GM23338 (cell line): ENCODE measurements around the gene GALNT5. TPM values are rescaled to one million over a fixed set of nuclear protein-coding genes. Genes with fewer than 3 reads are reported as not detected.

Experiments used
- ATAC-seq: fragments of 200-7000 bp; cut with Tn5 transposase; 3 replicates; pipeline ENCODE4 v1.9.1; 2020
- DNase-seq: peaks from one replicate; pipeline ENCODE4 v3.0.0-alpha.2; 2015; ENCODE audit warnings: low spot score
- H2AFZ ChIP-seq: fragments of 200-600 bp; sonication (generic); 2 replicates; pipeline ENCODE4 v1.8.0; 2016; ENCODE audit warnings: antibody characterized with exemption, mild to moderate bottlenecking, moderate library complexity
- H3F3A ChIP-seq: fragments of 200-600 bp; sonication (generic); replicated peaks from 2 replicates; pipeline ENCODE4 v1.8.0; 2017; ENCODE audit warnings: antibody characterized with exemption, mixed run types, low read depth
- H3K27ac ChIP-seq: fragments of 200-600 bp; sonication (generic); 2 replicates; pipeline ENCODE4 v1.6.1; 2016; ENCODE audit warnings: low read depth
- H3K27me3 ChIP-seq: fragments of 200-600 bp; sonication (generic); 2 replicates; pipeline ENCODE4 v1.8.0; 2016; ENCODE audit warnings: mild to moderate bottlenecking, mixed run types, moderate library complexity; ENCODE audit not compliant: insufficient read depth
- H3K36me3 ChIP-seq: fragments of 200-600 bp; sonication (generic); 2 replicates; pipeline ENCODE4 v1.8.0; 2016; ENCODE audit warnings: mild to moderate bottlenecking; ENCODE audit not compliant: insufficient read depth
- H3K4me1 ChIP-seq: fragments of 200-600 bp; sonication (generic); 2 replicates; pipeline ENCODE4 v1.8.0; 2016; ENCODE audit warnings: mild to moderate bottlenecking, moderate library complexity; ENCODE audit not compliant: insufficient read depth
- H3K4me2 ChIP-seq: fragments of 200-600 bp; sonication (generic); 2 replicates; pipeline ENCODE4 v1.7.1; 2017; ENCODE audit warnings: mixed run types
- H3K4me3 ChIP-seq: fragments of 200-600 bp; sonication (generic); 2 replicates; pipeline ENCODE4 v1.6.1; 2016; ENCODE audit warnings: mixed run types
- H3K79me2 ChIP-seq: fragments of 200-600 bp; sonication (generic); replicated peaks from 2 replicates; pipeline ENCODE4 v1.8.0; 2017; ENCODE audit warnings: mild to moderate bottlenecking; ENCODE audit not compliant: insufficient read depth
- H3K9me2 ChIP-seq: fragments of 200-600 bp; sonication (generic); 2 replicates; pipeline ENCODE4 v1.8.0; 2017; ENCODE audit not compliant: insufficient read depth
- H4K20me1 ChIP-seq: fragments of 200-600 bp; sonication (generic); replicated peaks from 2 replicates; pipeline ENCODE4 v1.8.0; 2017; ENCODE audit warnings: mild to moderate bottlenecking; ENCODE audit not compliant: insufficient read depth
- H3K27ac Mint-ChIP-seq: 2 replicates; pipeline ENCODE4 v1.8.0; 2020; ENCODE audit warnings: inconsistent platforms, mild to moderate bottlenecking, moderate library complexity, mixed read lengths
- H3K27me3 Mint-ChIP-seq: 3 replicates; pipeline ENCODE4 v1.8.0; 2022; ENCODE audit warnings: low read depth, mild to moderate bottlenecking, moderate library complexity, mixed read lengths, inconsistent platforms; ENCODE audit not compliant: insufficient read depth, poor library complexity
- H3K36me3 Mint-ChIP-seq: 3 replicates; pipeline ENCODE4 v1.8.0; 2021; ENCODE audit warnings: low read depth, mild to moderate bottlenecking, inconsistent platforms, moderate library complexity, mixed read lengths
- H3K4me1 Mint-ChIP-seq: 3 replicates; pipeline ENCODE4 v1.8.0; 2020; ENCODE audit warnings: mild to moderate bottlenecking, inconsistent platforms, mixed read lengths
- H3K4me3 Mint-ChIP-seq: 3 replicates; pipeline ENCODE4 v1.8.0; 2021; ENCODE audit warnings: moderate library complexity, mild to moderate bottlenecking, inconsistent platforms, mixed read lengths
- H3K9me3 Mint-ChIP-seq: 3 replicates; pipeline ENCODE4 v1.8.0; 2020; ENCODE audit warnings: moderate library complexity, mild to moderate bottlenecking, inconsistent platforms, mixed read lengths
- CTCF ChIP-seq, 2 experiments: fragments of 200-600 bp in 1 of 2; sonication (generic) in 1 of 2; conservative IDR thresholded peaks; 2 replicates each; pipeline versions ENCODE4 v1.5.1 to v1.6.1; 2016 to 2017; ENCODE audit warnings: antibody characterized with exemption in 2 of 2, low read depth in 2 of 2, mild to moderate bottlenecking in 2 of 2, moderate library complexity in 1 of 2
- JUNB ChIP-seq: IDR thresholded peaks from one replicate; pipeline ENCODE4 v1.6.1; 2016; ENCODE audit warnings: antibody characterized with exemption; ENCODE audit not compliant: unreplicated experiment
- ZNF462 ChIP-seq: fragments of 250-450 bp; sonication (Bioruptor Pico); IDR thresholded peaks from 2 replicates; pipeline ENCODE4 v1.5.0; 2020; ENCODE audit warnings: mild to moderate bottlenecking, moderate library complexity
- polyA plus RNA-seq: library from polyadenylated mRNA; unstranded; fragments of >200 nt; fragmentation: Nextera tagmentation; extraction: Ambion mirVana; gene quantifications from 2 replicates; pipeline ENCODE4 v1.2.1, GENCODE V29; 2016
- total RNA-seq: library from RNA; depleted of rRNA; stranded (reverse); fragments of >200 nt; shearing (Covaris generic); gene quantifications from 2 replicates; pipeline ENCODE4 v1.2.3, GENCODE V29; 2014

Gene GALNT5
- total and polyA plus RNA-seq, 2 experiments from 2014 or later: 0.05 to 0.14 TPM

- Mint-ChIP-seq H3K36me3 (no peaks in the 10 kb centered on the region), H3K4me3 (no peak overlapping the region), H3K27me3 (no peaks in the 10 kb centered on the region), H3K4me1 (peaks cover 18% of the 10 kb centered on the region), H3K9me3 (no peaks in the 10 kb centered on the region), H3K27ac (no peak overlapping the region)
- Histone ChIP-seq H3K4me3 (no peak overlapping the region), H3K27ac (no peak overlapping the region), H3F3A (no peaks in the 10 kb centered on the region), H3K79me2 (no peaks in the 10 kb centered on the region), H2AFZ (no peak overlapping the region), H3K9me2 (peaks cover 10% of the 10 kb centered on the region; the same call in 1 of the 2 replicates), H4K20me1 (no peaks in the 10 kb centered on the region), H3K27me3 (no peaks in the 10 kb centered on the region), H3K4me2 (no peak overlapping the region), H3K36me3 (no peaks in the 10 kb centered on the region), H3K4me1 (no peaks in the 10 kb centered on the region; the same call in 1 of the 2 replicates)
- ATAC-seq (no peak), DNase-seq (no peak)
- TF ChIP-seq CTCF (conservative IDR thresholded peaks at IDR 0.05; ENCODE audit: low read depth in 2 of 2) (no peak), JUNB (no peak)
Observed at GRCh38 chr2:157349949-157350515, 92.5 kb downstream of the GALNT5 start.

- no peaks in the 10 kb centered on the region for H3F3A ChIP-seq
- no peaks in the 10 kb centered on the region for H3K79me2 ChIP-seq
- DNase-seq (peak; percentile 28), ATAC-seq (no peak)
- H3K27ac ChIP-seq: no peak overlapping the region
- H3K27me3 Mint-ChIP-seq: peaks cover 3% of the 10 kb centered on the region
- no peak overlapping the region for H3K27ac Mint-ChIP-seq
- no peaks in the 10 kb centered on the region for H3K27me3 ChIP-seq
- H3K36me3 Mint-ChIP-seq: no peaks in the 10 kb centered on the region
- H3K9me3 Mint-ChIP-seq: 0 out of 3 replicates have a peak, but pooled peaks cover 3% of the 10 kb centered on the region
- no peak overlapping the region for H3K4me2 ChIP-seq
- TF ChIP-seq ZNF462 (CRISPR knock-in tag): peak; percentile 47; the same call in 1 of the 2 replicates
- TF ChIP-seq JUNB: no peak
- H3K4me1 ChIP-seq: no peaks in the 10 kb centered on the region
- H3K4me3 Mint-ChIP-seq: no peak overlapping the region
- H3K4me1 Mint-ChIP-seq: peaks cover 8% of the 10 kb centered on the region
- H3K36me3 ChIP-seq: no peaks in the 10 kb centered on the region
- no peak overlapping the region for H3K4me3 ChIP-seq
- H3K9me2 ChIP-seq: 0 out of 2 replicates have a peak, but pooled peaks cover 9% of the 10 kb centered on the region
- H2AFZ ChIP-seq: peak overlapping the region; percentile 20; the same call in 1 of the 2 replicates
- no peaks in the 10 kb centered on the region for H4K20me1 ChIP-seq
Observed at GRCh38 chr2:157355618-157356017, 98.1 kb downstream of the GALNT5 start.
